C4-2B (cell line): ENCODE measurements around the gene SPATA31C2.
"Not testable (repeated sequence)": the region's sequence is repeated elsewhere in the genome, so short reads cannot be mapped to it uniquely, and the experiment has no call there.

Source experiments
- CTCF ChIP-seq: fragments of 450-650 bp; conservative IDR thresholded peaks from 2 replicates; pipeline ENCODE4 v1.5.1; 2017; ENCODE audit warnings: mild to moderate bottlenecking
- ZFX ChIP-seq: fragments of 450-650 bp; IDR thresholded peaks from 2 replicates; pipeline ENCODE4 v1.6.1; 2017

GRCh38 chr9:88114283-88114967 is 23.9 kb downstream of the SPATA31C2 start:
- not testable (repeated sequence) for TF ChIP-seq CTCF, ZFX
